GM19193 (cell line): ENCODE results near the gene BMP7.

Source experiments
- POLR2A ChIP-seq: IDR thresholded peaks from 4 replicates; pipeline ENCODE4 v1.6.1; 2011; ENCODE audit not compliant: insufficient read depth, insufficient read length; ENCODE audit errors: extremely low read depth

The BMP7 gene

DNA sequence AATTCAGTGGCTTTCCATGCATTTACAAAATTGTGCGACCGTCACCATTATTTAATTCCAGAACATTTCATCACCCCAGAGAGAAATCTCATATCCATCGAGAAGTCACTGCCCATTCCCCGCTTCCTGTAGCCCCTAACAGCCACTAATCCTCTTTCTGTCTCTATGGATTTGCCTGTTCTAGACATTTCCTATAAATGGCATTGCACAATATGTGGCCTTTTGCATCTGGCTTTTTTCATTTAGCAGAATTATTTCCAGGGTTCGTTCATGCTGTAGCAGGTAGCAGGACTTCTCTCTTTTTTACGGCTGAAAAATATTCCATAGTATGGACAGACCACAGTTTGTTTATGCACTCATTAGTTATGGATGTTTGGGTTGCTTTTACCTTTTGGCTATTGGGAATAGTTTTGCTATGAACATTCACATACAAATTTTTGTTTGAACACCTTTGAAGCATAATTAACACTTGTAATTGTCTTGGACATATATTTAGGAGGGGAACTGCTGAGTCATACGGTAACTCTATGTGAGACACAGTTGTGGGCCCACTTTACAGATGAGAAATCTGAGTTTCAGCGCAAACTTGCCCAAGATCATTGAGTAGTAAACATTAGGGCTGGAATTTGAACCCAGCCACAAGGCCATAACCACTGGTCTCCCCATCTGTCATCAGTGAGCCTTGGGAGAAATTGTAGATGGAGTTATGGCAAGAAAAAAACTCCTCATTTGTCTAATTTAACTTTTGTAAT lies 126.9 kb downstream of the BMP7 start:
- TF ChIP-seq POLR2A, result no peak

DNA sequence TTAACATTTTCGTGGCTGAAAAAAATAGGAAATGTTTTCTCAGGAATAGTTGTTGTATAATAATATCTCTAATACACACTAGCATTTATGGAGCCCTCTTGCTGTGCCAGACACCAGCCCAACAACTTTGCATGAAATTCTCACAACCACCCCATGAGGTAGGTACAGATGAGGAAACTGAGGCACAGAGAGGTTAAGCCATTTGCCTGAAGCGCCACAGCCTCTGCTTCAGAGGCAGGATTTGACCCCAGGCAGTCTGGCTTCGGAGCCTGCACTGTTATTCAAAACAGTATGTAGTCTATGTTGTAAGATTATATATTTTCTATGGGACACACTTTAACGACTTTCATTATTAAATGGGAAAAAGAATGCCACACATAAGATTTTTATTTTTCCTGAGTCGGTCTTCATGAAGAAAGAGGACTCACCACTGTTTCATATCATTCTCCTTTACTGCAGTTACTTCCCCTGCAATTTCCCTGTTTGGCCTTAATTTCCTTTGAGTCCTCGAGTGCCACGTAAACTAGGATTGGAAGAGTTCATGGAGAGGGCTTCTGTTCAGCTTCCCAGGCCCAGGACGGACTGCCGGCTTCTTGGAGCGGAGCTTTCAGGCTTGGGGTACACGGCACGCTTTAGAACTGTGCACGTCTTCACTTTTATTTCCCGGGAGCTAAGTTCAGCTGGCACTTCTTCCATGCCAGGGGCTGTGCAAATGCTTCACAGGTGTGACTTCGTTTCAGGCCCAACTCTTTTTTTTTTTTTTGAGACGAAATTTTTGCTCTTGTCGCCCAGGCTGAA lies 128.0 kb downstream of the BMP7 start:
- no peak for TF ChIP-seq POLR2A

GRCh38 chr20:57137676-57138075 lies 128.8 kb downstream of the BMP7 start:
- no peak for TF ChIP-seq POLR2A

GRCh38 chr20:57136734-57137133 lies 129.7 kb downstream of the BMP7 start:
- TF ChIP-seq POLR2A, result no peak

GRCh38 chr20:57135875-57136274 lies 130.6 kb downstream of the BMP7 start:
- TF ChIP-seq POLR2A, result no peak

- no peak for TF ChIP-seq POLR2A
Observed at GRCh38 chr20:57134804-57135203, 131.6 kb downstream of the BMP7 start.

- TF ChIP-seq POLR2A, result no peak
Observed at GRCh38 chr20:57133926-57134650, 132.4 kb downstream of the BMP7 start.

GRCh38 chr20:57131601-57132391 lies 134.6 kb downstream of the BMP7 start:
- TF ChIP-seq POLR2A, result no peak

- TF ChIP-seq POLR2A, result no peak
Observed at GRCh38 chr20:57131077-57131476, 135.4 kb downstream of the BMP7 start.

DNA sequence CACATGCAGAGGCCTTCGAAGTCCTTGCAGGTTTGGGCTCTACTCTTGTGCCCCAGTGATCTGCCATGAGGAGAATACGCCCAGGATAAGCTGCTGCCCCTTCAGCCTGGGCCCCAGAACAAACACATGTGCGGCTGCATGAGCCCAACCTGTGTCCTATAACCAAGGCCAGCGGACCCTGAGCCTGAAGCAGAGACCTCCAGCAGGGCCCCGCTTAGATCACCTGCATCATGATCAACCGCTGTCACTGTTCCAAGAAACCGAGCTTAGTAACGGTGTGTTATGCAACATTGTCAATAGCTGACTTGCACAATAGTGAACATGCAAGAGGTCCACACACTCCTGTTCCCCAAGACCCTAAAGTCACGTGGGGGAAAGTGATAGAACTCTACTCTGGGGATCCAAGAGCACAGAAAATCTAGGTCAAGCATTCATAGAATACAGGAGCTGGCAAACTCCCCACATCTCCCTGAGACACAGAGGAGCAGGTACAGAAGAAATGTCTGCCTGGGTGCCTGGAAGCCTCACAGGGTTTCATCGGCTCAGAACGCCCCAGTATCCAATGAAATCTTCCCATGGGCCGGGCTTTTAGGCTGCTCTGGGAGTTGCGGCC lies 136.2 kb downstream of the BMP7 start:
- TF ChIP-seq POLR2A, result no peak

DNA sequence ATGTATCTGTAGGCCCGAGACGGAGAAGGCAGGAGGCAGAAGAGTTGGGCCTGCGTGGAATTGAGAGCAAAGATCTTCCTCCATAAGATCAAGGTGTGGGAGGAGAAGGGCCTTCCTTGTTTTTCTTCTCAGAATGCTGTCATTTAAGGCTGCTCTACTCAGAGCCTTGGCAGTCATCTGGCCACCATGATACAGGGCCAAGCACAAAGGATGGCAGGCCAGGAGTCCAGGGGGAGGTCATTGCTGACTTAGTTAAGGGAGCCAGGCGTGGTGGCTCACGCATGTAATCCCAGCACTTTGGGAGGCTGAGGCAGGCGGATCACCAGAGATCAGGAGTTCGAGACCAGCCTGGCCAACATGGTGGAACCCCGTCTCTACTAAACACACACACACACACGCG lies 137.1 kb downstream of the BMP7 start:
- no peak for TF ChIP-seq POLR2A

- no peak for TF ChIP-seq POLR2A
Observed at GRCh38 chr20:57128044-57128757, 138.2 kb downstream of the BMP7 start.

DNA sequence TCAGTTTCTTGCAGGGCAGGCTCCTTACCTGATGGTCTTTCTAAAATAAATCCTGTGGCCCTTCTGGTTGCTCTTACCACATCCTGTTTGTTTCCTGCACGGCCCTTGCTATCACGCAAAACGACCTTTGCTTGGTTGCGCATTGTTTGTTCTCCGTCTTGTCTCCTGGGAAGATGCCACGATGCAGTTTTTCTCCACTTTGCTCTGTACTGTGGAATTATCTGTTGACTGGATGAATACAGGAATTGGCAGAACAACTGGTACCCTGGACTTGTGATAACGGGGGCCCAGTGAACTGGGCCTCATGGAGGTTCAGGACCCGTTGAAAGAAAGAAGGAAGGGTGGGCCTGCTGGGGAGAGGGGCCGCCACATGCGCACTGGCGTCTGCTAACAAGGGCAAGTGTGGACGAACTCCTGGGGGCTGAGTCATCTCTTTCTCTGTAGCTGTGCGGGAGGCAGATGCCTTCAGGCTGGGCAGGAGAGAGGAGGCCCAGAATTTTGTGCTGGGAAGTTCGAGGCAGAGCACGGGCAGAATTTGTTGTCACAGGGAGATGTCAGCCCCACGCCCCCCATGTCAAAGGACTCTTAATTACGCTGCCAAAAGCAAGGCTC lies 139.9 kb downstream of the BMP7 start:
- no peak for TF ChIP-seq POLR2A
